ENCODE results near the gene SIRT5. TPM values are rescaled to one million over a fixed set of nuclear protein-coding genes. Genes with fewer than 3 reads are reported as not detected.

SIRT5 gene
- polyA plus RNA-seq, 1 donor (not counting 4 experiments of a cell fraction or from before 2014, with no cell fraction given): 9.1 TPM

DNA sequence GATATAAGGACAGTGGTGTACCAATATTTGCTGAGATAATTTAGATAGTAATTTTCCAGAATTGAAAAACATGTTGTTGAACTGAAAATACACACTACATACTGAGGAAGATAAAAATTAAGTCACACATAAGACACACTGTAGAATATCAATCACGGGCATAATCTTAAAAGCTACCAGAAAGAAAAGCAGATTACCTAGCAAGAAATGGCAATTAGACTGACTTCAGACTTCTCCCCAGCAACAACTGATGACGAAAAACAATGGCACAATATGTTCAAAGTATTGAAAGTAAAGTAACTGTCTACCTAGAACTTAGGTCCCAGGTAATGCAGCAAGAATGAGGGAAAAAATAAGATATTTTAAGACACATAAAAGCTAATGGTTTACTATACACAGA, 87.2 kb downstream of the SIRT5 start:
- DNase-seq (ENCODE audit: low read depth, low spot score) (no peak), FAIRE-seq (no peak)
- Histone ChIP-seq H3K27me3 (ENCODE audit: control insufficient read depth, extremely low read depth, insufficient read depth, low read length) (no peaks in the 10 kb centered on the region), H2AFZ (ENCODE audit: control insufficient read depth, low read length) (no peak overlapping the region), H3K36me3 (ENCODE audit: control insufficient read depth in 2 of 2, extremely low read depth in 1 of 2, insufficient read depth in 2 of 2, low read length in 2 of 2) (no peaks in the 10 kb centered on the region), H3K4me1 (ENCODE audit: control insufficient read depth, extremely low read depth, insufficient read depth, low read length) (peaks cover 2% of the 10 kb centered on the region), H3K9ac (ENCODE audit: control insufficient read depth, extremely low read depth, insufficient read depth, low read length) (no peak overlapping the region), H3K9me1 (ENCODE audit: control insufficient read depth, extremely low read depth, insufficient read depth, low read length) (no peaks in the 10 kb centered on the region), H3K9me3 (ENCODE audit: control insufficient read depth, low read depth, low read length) (no peaks in the 10 kb centered on the region), H4K20me1 (ENCODE audit: control insufficient read depth, extremely low read depth, insufficient read depth, low read length) (no peaks in the 10 kb centered on the region), H3K79me2 (ENCODE audit: control insufficient read depth, insufficient read depth, low read length) (peaks cover 70% of the 10 kb centered on the region), H3K4me2 (ENCODE audit: control insufficient read depth, extremely low read depth, insufficient read depth, low read depth, low read length) (no peak overlapping the region), H3K4me3 (ENCODE audit: control insufficient read depth in 2 of 3, extremely low read depth in 1 of 3, insufficient read depth in 2 of 3, low read depth in 1 of 3, low read length in 3 of 3) (no peak overlapping the region), H3K27ac (ENCODE audit: control insufficient read depth, insufficient read depth, low read length) (no peak overlapping the region)
- TF ChIP-seq EZH2 (IDR thresholded peaks at IDR 0.05; ENCODE audit: low read length) (no peak), CTCF (optimal IDR thresholded peaks at IDR 0.05 in 1 of 3, IDR thresholded peaks at IDR 0.05 in 1 of 3, conservative IDR thresholded peaks at IDR 0.05 in 1 of 3; ENCODE audit: extremely low read depth in 1 of 3, insufficient read depth in 2 of 3, low read length in 3 of 3) (no peak)
- dilution Hi-C loops (cut with MboI; ENCODE audit: extremely low pct_ligation_motif_present, low sequenced_read_pairs): no loop called here

DNA sequence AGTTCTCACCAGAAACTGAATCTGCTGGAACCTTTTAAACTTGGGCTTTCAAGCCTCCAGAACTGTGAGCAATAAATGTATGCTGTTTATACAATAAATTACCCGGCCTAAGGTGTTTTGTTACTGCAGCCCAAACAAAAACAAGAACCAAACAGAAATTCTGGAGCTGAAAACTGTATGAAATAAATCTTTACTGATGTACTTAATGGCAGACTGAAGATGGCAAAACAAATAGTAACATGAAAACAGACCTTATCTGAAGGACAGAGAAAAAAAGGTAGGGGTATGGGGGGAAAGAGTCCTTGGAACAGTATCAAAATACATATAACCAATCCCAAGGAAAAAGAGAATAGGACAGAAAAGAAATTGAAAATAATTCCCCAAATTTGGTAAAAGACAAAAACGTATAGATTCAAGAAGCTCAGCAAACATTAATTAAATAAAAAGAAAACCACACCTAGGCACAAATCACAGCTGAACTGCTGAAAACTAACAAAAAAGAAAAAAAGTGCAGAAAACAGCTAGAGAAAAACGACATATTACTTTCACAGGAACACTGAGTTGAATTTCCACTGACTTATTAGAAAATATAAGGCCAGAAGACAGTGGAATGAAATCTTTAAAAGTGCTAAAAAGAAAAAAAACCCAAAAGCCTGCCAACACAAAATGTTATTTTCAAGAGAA, 88.4 kb downstream of the SIRT5 start:
- Histone ChIP-seq H3K79me2 (ENCODE audit: control insufficient read depth, insufficient read depth, low read length) (peaks cover 81% of the 10 kb centered on the region), H4K20me1 (ENCODE audit: control insufficient read depth, extremely low read depth, insufficient read depth, low read length) (no peaks in the 10 kb centered on the region), H3K4me3 (ENCODE audit: control insufficient read depth in 2 of 3, extremely low read depth in 1 of 3, insufficient read depth in 2 of 3, low read depth in 1 of 3, low read length in 3 of 3) (no peak overlapping the region), H3K27ac (ENCODE audit: control insufficient read depth, insufficient read depth, low read length) (no peak overlapping the region), H3K9me1 (ENCODE audit: control insufficient read depth, extremely low read depth, insufficient read depth, low read length) (no peaks in the 10 kb centered on the region), H3K9me3 (ENCODE audit: control insufficient read depth, low read depth, low read length) (no peaks in the 10 kb centered on the region), H3K4me2 (ENCODE audit: control insufficient read depth, extremely low read depth, insufficient read depth, low read depth, low read length) (no peak overlapping the region), H3K4me1 (ENCODE audit: control insufficient read depth, extremely low read depth, insufficient read depth, low read length) (peaks cover 14% of the 10 kb centered on the region), H3K36me3 (ENCODE audit: control insufficient read depth in 2 of 2, extremely low read depth in 1 of 2, insufficient read depth in 2 of 2, low read length in 2 of 2) (no peaks in the 10 kb centered on the region), H2AFZ (ENCODE audit: control insufficient read depth, low read length) (no peak overlapping the region), H3K27me3 (ENCODE audit: control insufficient read depth, extremely low read depth, insufficient read depth, low read length) (no peaks in the 10 kb centered on the region), H3K9ac (ENCODE audit: control insufficient read depth, extremely low read depth, insufficient read depth, low read length) (no peak overlapping the region)
- FAIRE-seq (no peak), DNase-seq (ENCODE audit: low read depth, low spot score) (no peak)
- dilution Hi-C loops (cut with MboI; ENCODE audit: extremely low pct_ligation_motif_present, low sequenced_read_pairs): no loop called here
- no peak for TF ChIP-seq EZH2 (IDR thresholded peaks at IDR 0.05; ENCODE audit: low read length)
- no peak for TF ChIP-seq CTCF (optimal IDR thresholded peaks at IDR 0.05 in 1 of 3, IDR thresholded peaks at IDR 0.05 in 1 of 3, conservative IDR thresholded peaks at IDR 0.05 in 1 of 3; ENCODE audit: extremely low read depth in 1 of 3, insufficient read depth in 2 of 3, low read length in 3 of 3)
